K562 (cell line): ENCODE data around the gene TMEM176A.

ENCODE experiments used
- FOXJ3 ChIP-seq: sonication (generic); formaldehyde crosslinking; IDR thresholded peaks from 2 replicates; pipeline ENCODE4 v1.4.0; 2020; ENCODE audit warnings: mild to moderate bottlenecking, missing genetic modification reagents
- JUN ChIP-seq, 2 experiments: sonication (generic) in 1 of 2; formaldehyde crosslinking in 1 of 2; IDR thresholded peaks; 2 replicates each; pipeline versions ENCODE4 v1.6.1 to v1.8.0; 2012 to 2022; ENCODE audit warnings: borderline replicate concordance in 2 of 2, mild to moderate bottlenecking in 2 of 2, improper control_type of control experiment in 1 of 2, low read depth in 1 of 2, low read length in 1 of 2, missing genetic modification reagents in 1 of 2
- MAFG ChIP-seq: fragments of 450-650 bp; conservative IDR thresholded peaks from 2 replicates; pipeline ENCODE4 v1.6.1; 2016; ENCODE audit warnings: missing genetic modification characterization, missing compliant biosample characterization
- STAT5A ChIP-seq: IDR thresholded peaks from 2 replicates; pipeline ENCODE4 v1.6.1; 2012; ENCODE audit warnings: low read length, inconsistent platforms, borderline replicate concordance
- XRCC5 ChIP-seq: fragments of 200-400 bp; formaldehyde crosslinking; IDR thresholded peaks from 2 replicates; pipeline ENCODE4 v1.6.1; 2017; ENCODE audit warnings: low read depth, mild to moderate bottlenecking, low read length
- ZNF354B ChIP-seq: fragments of 250-450 bp; sonication (Bioruptor Pico); IDR thresholded peaks from 2 replicates; pipeline ENCODE4 v1.4.0; 2020
- ZZZ3 ChIP-seq: fragments of 450-650 bp; IDR thresholded peaks from 2 replicates; pipeline ENCODE4 v1.6.1; 2016; ENCODE audit warnings: antibody characterized with exemption, mild to moderate bottlenecking, moderate library complexity
- TF ChIP-seq, protein P1 (sequence below): sonication (generic); formaldehyde crosslinking; IDR thresholded peaks from 2 replicates; pipeline ENCODE4 v1.8.1; 2022; ENCODE audit warnings: missing genetic modification reagents
- TF ChIP-seq, protein P2 (sequence below), 3 experiments: IDR thresholded peaks in 2 of 3; conservative IDR thresholded peaks in 1 of 3; 2 replicates each; pipeline ENCODE4 v1.5.1; 2011 to 2012; ENCODE audit warnings: low read length in 3 of 3, mild to moderate bottlenecking in 3 of 3, control low read depth in 2 of 3, improper control_type of control experiment in 1 of 3, inconsistent platforms in 1 of 3, low read depth in 1 of 3, mixed read lengths in 1 of 3, moderate library complexity in 1 of 3; ENCODE audit not compliant: insufficient read depth in 2 of 3
- TF ChIP-seq, protein P3 (sequence below): IDR thresholded peaks from 2 replicates; pipeline ENCODE4 v1.6.1; 2012; ENCODE audit warnings: low read depth, low read length, improper control_type of control experiment, borderline replicate concordance

DNA sequence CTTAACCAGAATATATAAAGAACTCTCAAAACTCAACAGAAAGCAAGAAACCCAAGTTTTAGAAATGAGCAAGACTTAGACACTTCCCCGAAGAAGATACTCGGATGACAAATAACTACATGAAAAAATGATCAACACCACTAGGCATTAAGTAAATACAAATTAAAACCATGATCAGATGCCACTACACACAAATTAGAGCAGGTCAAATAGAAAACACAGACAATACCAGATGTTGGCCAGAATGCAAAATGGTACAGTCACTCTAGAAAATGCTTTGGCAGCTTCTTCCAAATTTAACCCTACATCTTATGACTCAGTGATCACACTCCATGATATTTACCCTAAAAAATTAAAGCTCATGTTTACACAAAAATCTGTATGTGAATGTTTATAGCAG is 18.4 kb downstream of the TMEM176A start:
- no peak for TF ChIP-seq FOXJ3 (CRISPR knock-in tag)
- no peak for TF ChIP-seq XRCC5
- TF ChIP-seq, protein P1, sequence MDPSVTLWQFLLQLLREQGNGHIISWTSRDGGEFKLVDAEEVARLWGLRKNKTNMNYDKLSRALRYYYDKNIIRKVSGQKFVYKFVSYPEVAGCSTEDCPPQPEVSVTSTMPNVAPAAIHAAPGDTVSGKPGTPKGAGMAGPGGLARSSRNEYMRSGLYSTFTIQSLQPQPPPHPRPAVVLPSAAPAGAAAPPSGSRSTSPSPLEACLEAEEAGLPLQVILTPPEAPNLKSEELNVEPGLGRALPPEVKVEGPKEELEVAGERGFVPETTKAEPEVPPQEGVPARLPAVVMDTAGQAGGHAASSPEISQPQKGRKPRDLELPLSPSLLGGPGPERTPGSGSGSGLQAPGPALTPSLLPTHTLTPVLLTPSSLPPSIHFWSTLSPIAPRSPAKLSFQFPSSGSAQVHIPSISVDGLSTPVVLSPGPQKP (CRISPR knock-in tag) = no peak
- TF ChIP-seq, protein P2, sequence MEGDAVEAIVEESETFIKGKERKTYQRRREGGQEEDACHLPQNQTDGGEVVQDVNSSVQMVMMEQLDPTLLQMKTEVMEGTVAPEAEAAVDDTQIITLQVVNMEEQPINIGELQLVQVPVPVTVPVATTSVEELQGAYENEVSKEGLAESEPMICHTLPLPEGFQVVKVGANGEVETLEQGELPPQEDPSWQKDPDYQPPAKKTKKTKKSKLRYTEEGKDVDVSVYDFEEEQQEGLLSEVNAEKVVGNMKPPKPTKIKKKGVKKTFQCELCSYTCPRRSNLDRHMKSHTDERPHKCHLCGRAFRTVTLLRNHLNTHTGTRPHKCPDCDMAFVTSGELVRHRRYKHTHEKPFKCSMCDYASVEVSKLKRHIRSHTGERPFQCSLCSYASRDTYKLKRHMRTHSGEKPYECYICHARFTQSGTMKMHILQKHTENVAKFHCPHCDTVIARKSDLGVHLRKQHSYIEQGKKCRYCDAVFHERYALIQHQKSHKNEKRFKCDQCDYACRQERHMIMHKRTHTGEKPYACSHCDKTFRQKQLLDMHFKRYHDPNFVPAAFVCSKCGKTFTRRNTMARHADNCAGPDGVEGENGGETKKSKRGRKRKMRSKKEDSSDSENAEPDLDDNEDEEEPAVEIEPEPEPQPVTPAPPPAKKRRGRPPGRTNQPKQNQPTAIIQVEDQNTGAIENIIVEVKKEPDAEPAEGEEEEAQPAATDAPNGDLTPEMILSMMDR (IDR thresholded peaks at IDR 0.05 in 2 of 3, conservative IDR thresholded peaks at IDR 0.05 in 1 of 3; ENCODE audit: insufficient read depth in 2 of 3, low read depth in 1 of 3, low read length in 3 of 3) = no peak
- TF ChIP-seq STAT5A = no peak
- TF ChIP-seq ZNF354B = no peak
- TF ChIP-seq, protein P3, sequence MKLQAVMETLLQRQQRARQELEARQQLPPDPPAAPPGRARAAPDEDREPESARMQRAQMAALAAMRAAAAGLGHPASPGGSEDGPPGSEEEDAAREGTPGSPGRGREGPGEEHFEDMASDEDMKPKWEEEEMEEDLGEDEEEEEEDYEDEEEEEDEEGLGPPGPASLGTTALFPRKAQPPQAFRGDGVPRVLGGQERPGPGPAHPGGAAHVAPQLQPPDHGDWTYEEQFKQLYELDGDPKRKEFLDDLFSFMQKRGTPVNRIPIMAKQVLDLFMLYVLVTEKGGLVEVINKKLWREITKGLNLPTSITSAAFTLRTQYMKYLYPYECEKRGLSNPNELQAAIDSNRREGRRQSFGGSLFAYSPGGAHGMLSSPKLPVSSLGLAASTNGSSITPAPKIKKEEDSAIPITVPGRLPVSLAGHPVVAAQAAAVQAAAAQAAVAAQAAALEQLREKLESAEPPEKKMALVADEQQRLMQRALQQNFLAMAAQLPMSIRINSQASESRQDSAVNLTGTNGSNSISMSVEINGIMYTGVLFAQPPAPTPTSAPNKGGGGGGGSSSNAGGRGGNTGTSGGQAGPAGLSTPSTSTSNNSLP = no peak
- TF ChIP-seq JUN (IDR thresholded peaks at IDR 0.05; ENCODE audit: borderline replicate concordance, low read depth, low read length) = no peak
- TF ChIP-seq JUN (CRISPR knock-in tag; IDR thresholded peaks at IDR 0.05; ENCODE audit: borderline replicate concordance) = no peak
- TF ChIP-seq MAFG (tag) = no peak
- TF ChIP-seq ZZZ3 = no peak
